Panc1 (cell line): ENCODE data around the gene MN1.

Source experiments
- CTCF ChIP-seq: fragments of 450-650 bp; IDR thresholded peaks from 2 replicates; pipeline ENCODE4 v1.5.1; 2017; ENCODE audit warnings: mild to moderate bottlenecking
- REST ChIP-seq, 2 experiments: IDR thresholded peaks; 2 replicates each; pipeline ENCODE4 v1.6.1; 2011 to 2012; ENCODE audit warnings: low read depth in 2 of 2, control low read depth in 1 of 2, low read length in 1 of 2, mild to moderate bottlenecking in 1 of 2, moderate library complexity in 1 of 2; ENCODE audit not compliant: insufficient read depth in 1 of 2
- SIN3A ChIP-seq: IDR thresholded peaks from 2 replicates; pipeline ENCODE4 v1.6.1; 2012; ENCODE audit warnings: low read depth, mild to moderate bottlenecking, low read length, moderate library complexity, borderline replicate concordance; ENCODE audit not compliant: insufficient read depth
- TCF7L2 ChIP-seq: IDR thresholded peaks from 2 replicates; pipeline ENCODE4 v1.6.1; 2011; ENCODE audit warnings: mild to moderate bottlenecking, low read depth, low read length, inconsistent platforms

- TF ChIP-seq REST (IDR thresholded peaks at IDR 0.05; ENCODE audit: insufficient read depth in 1 of 2, low read depth in 2 of 2, low read length in 1 of 2): no peak
- no peak for TF ChIP-seq CTCF
- TF ChIP-seq TCF7L2: no peak
- no peak for TF ChIP-seq SIN3A
Measured at GRCh38 chr22:27734066-27734465, 67.5 kb downstream of the MN1 start.
